GM23338 (cell line): Measurements from ENCODE around the gene EFCAB6.

Source experiments
- EZH2 ChIP-seq: fragments of 200-600 bp; sonication (generic); IDR thresholded peaks from one replicate; pipeline ENCODE4 v1.8.0; 2017; ENCODE audit warnings: antibody characterized with exemption, mild to moderate bottlenecking, low read depth; ENCODE audit not compliant: unreplicated experiment
- EZH2phosphoT487 ChIP-seq: fragments of 200-600 bp; sonication (generic); IDR thresholded peaks from one replicate; pipeline ENCODE4 v1.8.1; 2018; ENCODE audit warnings: antibody characterized with exemption; ENCODE audit not compliant: unreplicated experiment
- NANOG ChIP-seq: IDR thresholded peaks from 2 replicates; pipeline ENCODE4 v1.6.1; 2016; ENCODE audit warnings: antibody characterized with exemption, borderline replicate concordance
- POLR2AphosphoS5 ChIP-seq: IDR thresholded peaks from 2 replicates; pipeline ENCODE4 v1.6.1; 2016; ENCODE audit warnings: antibody characterized with exemption, low read depth
- TF ChIP-seq, protein P1 (sequence below), 2 experiments: fragments of 200-600 bp in 1 of 2; sonication (generic) in 1 of 2; conservative IDR thresholded peaks; 2 replicates each; pipeline versions ENCODE4 v1.5.1 to v1.6.1; 2016 to 2017; ENCODE audit warnings: antibody characterized with exemption in 2 of 2, low read depth in 2 of 2, mild to moderate bottlenecking in 2 of 2, moderate library complexity in 1 of 2
- TF ChIP-seq, protein P2 (sequence below): IDR thresholded peaks from one replicate; pipeline ENCODE4 v1.6.1; 2018; ENCODE audit warnings: antibody characterized with exemption; ENCODE audit not compliant: unreplicated experiment

DNA sequence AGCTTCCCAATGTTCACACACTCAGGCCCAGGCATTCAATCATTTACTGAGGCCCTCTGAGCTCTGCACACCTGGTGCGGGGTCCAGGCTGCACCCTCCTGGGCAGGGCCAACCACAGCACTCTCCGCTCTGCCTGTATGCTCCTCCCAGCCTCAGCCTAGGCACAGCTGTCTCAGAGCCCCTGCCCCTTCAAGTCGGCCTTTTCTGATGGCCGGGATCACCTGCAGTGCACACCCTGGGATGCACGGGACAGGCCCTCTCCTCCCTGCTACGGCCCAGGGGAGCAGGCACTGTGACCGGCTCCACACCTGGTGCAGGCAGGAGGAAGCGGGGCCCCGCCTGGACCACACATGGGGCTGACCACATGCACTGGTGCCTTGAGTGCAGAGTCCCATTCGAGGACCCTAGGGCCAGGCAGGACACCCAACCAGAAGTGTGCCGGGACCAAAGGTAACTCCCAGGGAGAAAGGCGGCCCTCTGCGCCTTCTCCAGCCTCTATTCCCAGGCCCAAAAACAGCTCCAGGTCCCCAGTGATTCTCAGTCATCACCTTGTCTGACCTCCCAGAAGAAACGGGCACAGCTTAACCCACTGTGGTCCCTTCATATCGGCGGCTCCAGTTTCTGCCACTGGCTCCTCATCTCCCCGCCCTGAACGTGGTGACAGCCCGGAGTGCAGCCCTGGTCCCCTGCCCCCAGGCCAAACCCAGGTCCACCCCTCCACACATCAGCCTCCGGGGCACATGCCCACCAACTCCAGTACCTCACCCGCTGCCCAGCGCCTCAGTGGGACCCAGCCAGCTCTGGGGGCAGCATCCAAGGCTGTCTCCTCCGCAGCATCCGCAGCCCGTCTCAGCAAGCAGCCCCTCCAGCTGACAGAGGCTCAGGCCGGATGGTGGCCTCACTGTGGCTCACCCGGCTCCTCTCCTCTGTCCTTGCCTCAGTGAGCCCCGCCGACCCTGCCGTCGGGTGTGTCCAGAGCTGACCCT, 32.7 kb upstream of the EFCAB6 start:
- TF ChIP-seq, protein P1, sequence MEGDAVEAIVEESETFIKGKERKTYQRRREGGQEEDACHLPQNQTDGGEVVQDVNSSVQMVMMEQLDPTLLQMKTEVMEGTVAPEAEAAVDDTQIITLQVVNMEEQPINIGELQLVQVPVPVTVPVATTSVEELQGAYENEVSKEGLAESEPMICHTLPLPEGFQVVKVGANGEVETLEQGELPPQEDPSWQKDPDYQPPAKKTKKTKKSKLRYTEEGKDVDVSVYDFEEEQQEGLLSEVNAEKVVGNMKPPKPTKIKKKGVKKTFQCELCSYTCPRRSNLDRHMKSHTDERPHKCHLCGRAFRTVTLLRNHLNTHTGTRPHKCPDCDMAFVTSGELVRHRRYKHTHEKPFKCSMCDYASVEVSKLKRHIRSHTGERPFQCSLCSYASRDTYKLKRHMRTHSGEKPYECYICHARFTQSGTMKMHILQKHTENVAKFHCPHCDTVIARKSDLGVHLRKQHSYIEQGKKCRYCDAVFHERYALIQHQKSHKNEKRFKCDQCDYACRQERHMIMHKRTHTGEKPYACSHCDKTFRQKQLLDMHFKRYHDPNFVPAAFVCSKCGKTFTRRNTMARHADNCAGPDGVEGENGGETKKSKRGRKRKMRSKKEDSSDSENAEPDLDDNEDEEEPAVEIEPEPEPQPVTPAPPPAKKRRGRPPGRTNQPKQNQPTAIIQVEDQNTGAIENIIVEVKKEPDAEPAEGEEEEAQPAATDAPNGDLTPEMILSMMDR (conservative IDR thresholded peaks at IDR 0.05; ENCODE audit: low read depth in 2 of 2): no peak
- no peak for TF ChIP-seq EZH2phosphoT487
- TF ChIP-seq EZH2: no peak
- no peak for TF ChIP-seq POLR2AphosphoS5
- TF ChIP-seq NANOG: no peak
- TF ChIP-seq, protein P2, sequence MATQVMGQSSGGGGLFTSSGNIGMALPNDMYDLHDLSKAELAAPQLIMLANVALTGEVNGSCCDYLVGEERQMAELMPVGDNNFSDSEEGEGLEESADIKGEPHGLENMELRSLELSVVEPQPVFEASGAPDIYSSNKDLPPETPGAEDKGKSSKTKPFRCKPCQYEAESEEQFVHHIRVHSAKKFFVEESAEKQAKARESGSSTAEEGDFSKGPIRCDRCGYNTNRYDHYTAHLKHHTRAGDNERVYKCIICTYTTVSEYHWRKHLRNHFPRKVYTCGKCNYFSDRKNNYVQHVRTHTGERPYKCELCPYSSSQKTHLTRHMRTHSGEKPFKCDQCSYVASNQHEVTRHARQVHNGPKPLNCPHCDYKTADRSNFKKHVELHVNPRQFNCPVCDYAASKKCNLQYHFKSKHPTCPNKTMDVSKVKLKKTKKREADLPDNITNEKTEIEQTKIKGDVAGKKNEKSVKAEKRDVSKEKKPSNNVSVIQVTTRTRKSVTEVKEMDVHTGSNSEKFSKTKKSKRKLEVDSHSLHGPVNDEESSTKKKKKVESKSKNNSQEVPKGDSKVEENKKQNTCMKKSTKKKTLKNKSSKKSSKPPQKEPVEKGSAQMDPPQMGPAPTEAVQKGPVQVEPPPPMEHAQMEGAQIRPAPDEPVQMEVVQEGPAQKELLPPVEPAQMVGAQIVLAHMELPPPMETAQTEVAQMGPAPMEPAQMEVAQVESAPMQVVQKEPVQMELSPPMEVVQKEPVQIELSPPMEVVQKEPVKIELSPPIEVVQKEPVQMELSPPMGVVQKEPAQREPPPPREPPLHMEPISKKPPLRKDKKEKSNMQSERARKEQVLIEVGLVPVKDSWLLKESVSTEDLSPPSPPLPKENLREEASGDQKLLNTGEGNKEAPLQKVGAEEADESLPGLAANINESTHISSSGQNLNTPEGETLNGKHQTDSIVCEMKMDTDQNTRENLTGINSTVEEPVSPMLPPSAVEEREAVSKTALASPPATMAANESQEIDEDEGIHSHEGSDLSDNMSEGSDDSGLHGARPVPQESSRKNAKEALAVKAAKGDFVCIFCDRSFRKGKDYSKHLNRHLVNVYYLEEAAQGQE: no peak
